Mesendoderm (in vitro differentiated cells): Measurements from ENCODE around the gene CCZ1. TPM values are rescaled to one million over a fixed set of nuclear protein-coding genes. Genes with fewer than 3 reads are reported as not detected.
A peak's percentile ranks its signal among the peaks of the same experiment; 100 is the strongest.
"Not testable (repeated sequence)": the region's sequence is repeated elsewhere in the genome, so short reads cannot be mapped to it uniquely, and the experiment has no call there.

Experiments used
- DNase-seq: peaks from one replicate; pipeline ENCODE4 v3.0.0; 2013
- H2AK5ac ChIP-seq: 2 replicates; pipeline ENCODE4 v1.6.1; 2013; ENCODE audit warnings: low read length, inconsistent platforms
- H2BK120ac ChIP-seq: 2 replicates; pipeline ENCODE4 v1.6.1; 2013; ENCODE audit warnings: low read depth, mild to moderate bottlenecking, low read length, moderate library complexity, mixed read lengths
- H2BK15ac ChIP-seq: replicated peaks from 2 replicates; pipeline ENCODE4 v1.6.1; 2013; ENCODE audit warnings: low read depth, mild to moderate bottlenecking, moderate library complexity
- H2BK5ac ChIP-seq: 2 replicates; pipeline ENCODE4 v1.6.1; 2013; ENCODE audit warnings: low read length, inconsistent platforms
- H3K18ac ChIP-seq: 2 replicates; pipeline ENCODE4 v1.6.1; 2013; ENCODE audit warnings: mild to moderate bottlenecking, low read length, mixed read lengths
- H3K23ac ChIP-seq: one replicate; pipeline ENCODE4 v1.6.1; 2013; ENCODE audit warnings: low read length
- H3K27ac ChIP-seq: 2 replicates; pipeline ENCODE4 v1.5.1; 2013; ENCODE audit warnings: low read depth, mild to moderate bottlenecking, inconsistent platforms, low read length, moderate library complexity
- H3K27me3 ChIP-seq: 2 replicates; pipeline ENCODE4 v1.6.1; 2013; ENCODE audit warnings: low read length, control low read depth, mild to moderate bottlenecking, inconsistent platforms; ENCODE audit not compliant: insufficient read depth, poor library complexity
- H3K36me3 ChIP-seq: 2 replicates; pipeline ENCODE4 v1.6.1; 2013; ENCODE audit warnings: low read length, inconsistent platforms; ENCODE audit not compliant: control insufficient read depth, insufficient read depth
- H3K4ac ChIP-seq: one replicate; pipeline ENCODE4 v1.6.1; 2013; ENCODE audit warnings: low read depth, mild to moderate bottlenecking, low read length, moderate library complexity
- H3K4me1 ChIP-seq: 2 replicates; pipeline ENCODE4 v1.6.1; 2013; ENCODE audit warnings: low read depth, low read length, inconsistent platforms; ENCODE audit not compliant: control insufficient read depth
- H3K4me2 ChIP-seq: 2 replicates; pipeline ENCODE4 v1.6.1; 2013; ENCODE audit warnings: low read length
- H3K4me3 ChIP-seq: 2 replicates; pipeline ENCODE4 v1.5.1; 2013; ENCODE audit warnings: mild to moderate bottlenecking, low read length
- H3K56ac ChIP-seq: one replicate; pipeline ENCODE4 v1.6.1; 2013; ENCODE audit warnings: low read length
- H3K79me1 ChIP-seq: 2 replicates; pipeline ENCODE4 v1.6.1; 2013; ENCODE audit warnings: low read length, inconsistent platforms
- H3K79me2 ChIP-seq: 2 replicates; pipeline ENCODE4 v1.6.1; 2013; ENCODE audit warnings: mild to moderate bottlenecking, low read length; ENCODE audit not compliant: control insufficient read depth, insufficient read depth
- H3K9ac ChIP-seq: 2 replicates; pipeline ENCODE4 v1.6.1; 2013; ENCODE audit warnings: low read length, inconsistent platforms
- H4K5ac ChIP-seq: one replicate; pipeline ENCODE4 v1.6.1; 2013; ENCODE audit warnings: low read length
- H4K8ac ChIP-seq: one replicate; pipeline ENCODE4 v1.6.1; 2013; ENCODE audit warnings: low read depth, mild to moderate bottlenecking, control low read depth, low read length, moderate library complexity
- WGBS: extraction: QIAGEN DNeasy Blood & Tissue Kit; methylation state at CpG from one replicate; pipeline ENCODE4 v1.1.7; 2013; ENCODE audit warnings: low lambda C conversion rate, missing lambda C conversion rate; ENCODE audit not compliant: insufficient coverage; ENCODE audit errors: extremely low coverage; 5-methylcytosine and 5-hydroxymethylcytosine counted together
- polyA plus RNA-seq, 2 experiments: library from polyadenylated mRNA; stranded (reverse); fragments of 200-250 nt; gene quantifications; one replicate each; pipeline ENCODE4 v1.2.3, GENCODE V29; 2013

The CCZ1 gene
- 130 TPM for polyA plus RNA-seq (2013, experiment 1 of 2)
- 129 TPM for polyA plus RNA-seq (2013, experiment 2 of 2)

DNA sequence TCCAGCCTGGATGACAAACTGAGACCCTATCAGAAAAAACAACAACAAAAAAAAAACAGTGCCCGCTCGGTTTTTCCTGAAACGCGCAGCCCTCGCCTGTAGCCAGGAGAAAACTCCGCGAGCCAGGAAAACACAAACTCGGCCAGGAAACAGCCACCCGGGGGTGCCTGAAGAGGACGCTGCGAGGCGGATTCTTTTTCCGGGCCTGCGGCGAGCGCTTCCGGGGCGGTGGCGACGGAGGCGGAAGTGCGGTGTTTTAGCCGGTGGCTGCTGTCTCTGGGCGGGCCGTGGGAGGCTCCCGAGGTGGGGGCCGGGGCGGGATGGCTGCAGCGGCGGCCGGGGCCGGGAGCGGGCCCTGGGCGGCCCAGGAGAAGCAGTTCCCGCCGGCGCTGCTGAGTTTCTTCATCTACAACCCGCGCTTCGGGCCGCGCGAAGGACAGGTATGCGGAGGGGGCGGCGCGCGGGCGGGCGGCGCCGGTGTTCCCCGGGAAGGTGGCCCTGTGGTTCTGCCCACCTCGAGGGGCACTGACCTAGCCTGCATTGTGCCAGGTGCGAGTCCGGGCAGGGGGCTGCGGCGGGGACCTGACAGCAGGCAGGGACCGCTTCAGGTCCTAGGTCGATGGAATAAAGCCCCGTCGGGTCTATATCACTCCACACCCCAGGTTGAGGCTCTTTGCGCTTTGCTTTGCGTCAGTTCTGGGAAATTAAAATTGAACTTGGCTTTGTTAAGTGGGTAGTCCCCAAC lies at the start of gene CCZ1:
Gene CCZ1 (plus strand): TSS at position 254 of the 745 bp plus-strand sequence. CDS start 67 bp downstream, at position 321.
- not testable (repeated sequence) for H3K79me1 ChIP-seq, H2BK5ac ChIP-seq, H3K27ac ChIP-seq, H4K8ac ChIP-seq, H3K18ac ChIP-seq, H3K56ac ChIP-seq, H2BK120ac ChIP-seq, H3K36me3 ChIP-seq, H4K5ac ChIP-seq, H2BK15ac ChIP-seq, H3K27me3 ChIP-seq, H2AK5ac ChIP-seq, H3K79me2 ChIP-seq, H3K23ac ChIP-seq, H3K4ac ChIP-seq, H3K4me3 ChIP-seq, H3K4me1 ChIP-seq, H3K4me2 ChIP-seq, H3K9ac ChIP-seq
- DNase-seq, result peak; percentile 70
- no CpG with 5 or more reads among the region's 64 CpGs for WGBS

DNA sequence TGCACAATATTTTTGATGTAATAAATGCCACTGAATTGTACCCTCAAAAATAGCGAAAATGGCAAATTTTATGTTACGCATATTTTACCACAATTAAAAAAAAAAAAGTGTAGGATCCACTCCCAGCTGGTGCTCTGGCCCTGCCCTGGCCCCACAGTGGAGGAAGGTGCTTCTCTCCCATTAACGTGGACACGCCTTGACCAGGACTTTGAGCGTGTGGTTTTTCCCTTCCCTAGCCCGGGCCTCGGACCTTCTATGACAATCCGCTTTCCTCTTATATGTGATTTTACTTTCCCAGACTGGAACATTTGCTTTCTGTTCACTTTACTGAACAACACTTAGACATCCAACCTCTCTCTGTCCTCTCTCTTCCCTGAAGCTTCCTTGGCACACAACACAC lies 47.6 kb upstream of the CCZ1 start:
- Histone ChIP-seq H3K79me1 (no peaks in the 10 kb centered on the region), H3K27me3 (no peaks in the 10 kb centered on the region), H2AK5ac (no peak overlapping the region), H2BK120ac (no peak overlapping the region), H3K4ac (no peak overlapping the region), H3K18ac (no peak overlapping the region), H3K4me2 (no peak overlapping the region), H3K56ac (no peak overlapping the region), H3K4me1 (no peaks in the 10 kb centered on the region), H4K5ac (no peak overlapping the region), H3K36me3 (no peaks in the 10 kb centered on the region), H3K4me3 (no peak overlapping the region), H2BK15ac (no peak overlapping the region), H3K23ac (peak overlapping the region; percentile 24), H4K8ac (no peak overlapping the region), H2BK5ac (no peak overlapping the region), H3K79me2 (no peaks in the 10 kb centered on the region), H3K9ac (no peak overlapping the region), H3K27ac (no peak overlapping the region)
- no CpG with 5 or more reads among the region's 8 CpGs for WGBS
- DNase-seq, result no peak

DNA sequence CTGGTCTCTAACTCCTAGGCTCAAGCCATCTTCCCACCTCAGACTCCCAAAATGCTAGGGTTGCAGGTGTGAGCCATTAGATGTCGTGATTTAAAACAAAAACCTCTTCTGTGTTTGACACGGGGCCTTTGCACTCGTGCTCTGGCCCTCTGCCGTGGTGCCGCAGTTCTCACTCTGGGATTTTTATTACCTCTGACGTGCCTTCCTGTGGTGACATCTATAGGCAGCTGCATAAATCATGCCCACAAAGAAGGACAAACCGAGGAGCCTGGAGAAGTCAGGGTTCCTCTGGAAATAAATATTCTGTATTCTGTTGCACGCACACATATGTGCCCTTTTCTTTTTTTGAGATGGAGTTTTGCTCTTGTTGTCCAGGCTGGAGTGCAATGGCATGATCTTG lies 43.8 kb upstream of the CCZ1 start:
- H3K4me1 ChIP-seq, result no peaks in the 10 kb centered on the region
- H4K8ac ChIP-seq, result no peak overlapping the region
- H4K5ac ChIP-seq, result no peak overlapping the region
- H3K79me1 ChIP-seq, result no peaks in the 10 kb centered on the region
- no peak overlapping the region for H3K4me3 ChIP-seq
- H3K27me3 ChIP-seq, result no peaks in the 10 kb centered on the region
- H2BK15ac ChIP-seq, result no peak overlapping the region
- no peak overlapping the region for H3K9ac ChIP-seq
- H3K4me2 ChIP-seq, result no peak overlapping the region
- no peak overlapping the region for H3K4ac ChIP-seq
- no peak overlapping the region for H3K56ac ChIP-seq
- no peak for DNase-seq
- WGBS, result no CpG with 5 or more reads among the region's 8 CpGs
- no peaks in the 10 kb centered on the region for H3K36me3 ChIP-seq
- H3K79me2 ChIP-seq, result no peaks in the 10 kb centered on the region
- no peak overlapping the region for H2BK5ac ChIP-seq
- no peak overlapping the region for H3K18ac ChIP-seq
- no peak overlapping the region for H2AK5ac ChIP-seq
- H2BK120ac ChIP-seq, result no peak overlapping the region
- no peak overlapping the region for H3K27ac ChIP-seq
- no peak overlapping the region for H3K23ac ChIP-seq

DNA sequence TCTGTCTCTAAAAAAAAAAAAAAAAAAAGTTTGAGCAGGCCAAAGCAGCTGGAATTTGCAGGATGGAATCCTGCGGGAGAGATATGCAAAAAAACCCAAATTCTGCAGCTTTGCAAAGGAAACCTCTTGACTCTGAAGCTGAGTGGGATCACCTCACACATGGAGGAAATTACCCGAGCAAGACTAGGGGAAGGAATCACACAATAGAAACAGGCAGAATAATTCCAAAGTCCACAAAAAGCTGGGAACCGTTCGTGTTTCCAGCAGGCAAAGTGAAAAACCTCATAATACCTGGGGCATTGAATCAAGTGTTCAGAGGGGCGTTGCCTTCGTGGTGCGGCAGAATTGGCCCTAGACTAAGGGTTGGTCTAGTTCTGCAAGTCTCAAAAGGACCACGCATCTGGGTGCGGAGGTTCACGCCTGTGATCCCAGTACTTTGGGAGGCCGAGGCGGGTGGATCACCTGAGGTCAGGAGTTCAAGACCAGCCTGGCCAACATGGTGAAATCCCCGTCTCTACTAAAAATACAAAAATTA lies 41.4 kb upstream of the CCZ1 start:
- H3K79me2 ChIP-seq, H2AK5ac ChIP-seq, H3K23ac ChIP-seq, H2BK5ac ChIP-seq, H3K4ac ChIP-seq, H3K27ac ChIP-seq, H3K36me3 ChIP-seq, H3K4me2 ChIP-seq, H3K79me1 ChIP-seq, H4K5ac ChIP-seq, H3K56ac ChIP-seq, H3K27me3 ChIP-seq, H3K9ac ChIP-seq, H4K8ac ChIP-seq, H3K18ac ChIP-seq, H3K4me3 ChIP-seq, H2BK15ac ChIP-seq, H3K4me1 ChIP-seq, H2BK120ac ChIP-seq: not testable (repeated sequence)
- no CpG with 5 or more reads among the region's 13 CpGs for WGBS
- DNase-seq, result peak; percentile 4

DNA sequence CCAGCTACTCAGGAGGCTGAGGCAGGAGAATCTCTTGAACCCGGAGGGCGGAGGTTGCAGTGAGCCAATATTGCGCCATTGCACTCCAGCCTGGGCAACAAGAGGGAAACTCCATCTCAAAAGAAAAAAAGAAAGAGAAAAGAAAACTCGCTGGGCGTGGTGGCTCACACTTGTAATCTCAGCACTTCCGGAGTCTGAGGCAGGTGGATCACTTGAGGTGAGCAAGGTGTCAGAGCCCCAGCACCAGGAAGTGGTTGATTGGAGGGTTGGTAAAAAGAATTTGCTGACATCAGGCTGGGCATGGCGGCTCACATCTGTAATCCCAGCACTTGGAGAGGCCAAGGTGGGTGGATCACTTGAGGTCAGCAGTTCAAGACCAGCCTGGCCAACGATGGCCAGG lies 40.0 kb upstream of the CCZ1 start:
- no CpG with 5 or more reads among the region's 8 CpGs for WGBS
- not testable (repeated sequence) for H3K4me2 ChIP-seq, DNase-seq, H3K4me3 ChIP-seq, H2BK120ac ChIP-seq, H3K4me1 ChIP-seq, H3K36me3 ChIP-seq, H3K4ac ChIP-seq, H2BK15ac ChIP-seq, H4K5ac ChIP-seq, H3K79me2 ChIP-seq, H2BK5ac ChIP-seq, H3K18ac ChIP-seq, H3K9ac ChIP-seq, H3K23ac ChIP-seq, H2AK5ac ChIP-seq, H3K27me3 ChIP-seq, H3K56ac ChIP-seq, H4K8ac ChIP-seq, H3K27ac ChIP-seq, H3K79me1 ChIP-seq

DNA sequence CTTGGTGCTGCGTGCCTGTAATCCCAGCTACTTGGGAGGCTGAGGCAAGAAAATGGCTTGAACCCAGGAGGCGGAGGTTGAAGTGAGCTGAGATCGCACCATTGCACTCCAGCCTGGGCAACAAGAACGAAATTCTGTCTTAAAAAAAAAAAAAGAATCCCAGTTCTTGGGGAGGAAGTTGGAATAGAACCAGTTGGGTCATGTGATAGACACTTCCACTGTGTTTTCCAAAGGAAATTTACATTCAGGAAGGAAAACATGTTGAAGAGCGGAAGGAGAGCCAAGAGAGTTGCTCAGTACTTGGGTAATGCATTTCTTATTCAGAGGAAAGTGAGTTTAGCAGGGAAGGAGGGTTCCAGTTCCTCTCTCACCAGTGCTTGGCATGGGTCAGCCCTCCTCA lies 37.3 kb upstream of the CCZ1 start:
- H2AK5ac ChIP-seq, H3K56ac ChIP-seq, H3K79me2 ChIP-seq, H3K23ac ChIP-seq, H2BK15ac ChIP-seq, H3K27me3 ChIP-seq, H3K9ac ChIP-seq, H2BK5ac ChIP-seq, H3K4me1 ChIP-seq, H4K8ac ChIP-seq, H3K18ac ChIP-seq, H4K5ac ChIP-seq, H3K4me3 ChIP-seq, H3K79me1 ChIP-seq, H3K36me3 ChIP-seq, H2BK120ac ChIP-seq, H3K4me2 ChIP-seq, H3K4ac ChIP-seq, DNase-seq, H3K27ac ChIP-seq: not testable (repeated sequence)
- no CpG with 5 or more reads among the region's 5 CpGs for WGBS
